ACC112 (cell line): ENCODE results near the gene OPRL1.

Source experiments
- H2AFZ ChIP-seq: fragments of 200-600 bp; sonication (generic); one replicate; pipeline ENCODE4 v1.6.0; 2017; ENCODE audit warnings: antibody characterized with exemption, low read length; ENCODE audit not compliant: unreplicated experiment
- H3K27ac ChIP-seq: fragments of 200-600 bp; sonication (generic); 2 replicates; pipeline ENCODE4 v1.5.1; 2014; ENCODE audit warnings: low read depth, mild to moderate bottlenecking, antibody characterized with exemption, low read length, moderate library complexity
- H3K27me3 ChIP-seq: fragments of 200-600 bp; sonication (generic); 2 replicates; pipeline ENCODE4 v1.6.1; 2014; ENCODE audit warnings: mild to moderate bottlenecking, antibody characterized with exemption, low read length, moderate library complexity, mixed read lengths; ENCODE audit not compliant: insufficient read depth
- H3K36me3 ChIP-seq: fragments of 200-600 bp; sonication (generic); 2 replicates; pipeline ENCODE4 v1.6.1; 2016; ENCODE audit warnings: mild to moderate bottlenecking, antibody characterized with exemption, low read length, moderate library complexity, mixed read lengths; ENCODE audit not compliant: insufficient read depth
- H3K4me1 ChIP-seq: fragments of 200-600 bp; sonication (generic); one replicate; pipeline ENCODE4 v1.6.1; 2016; ENCODE audit warnings: low read length, mixed read lengths; ENCODE audit not compliant: insufficient read depth, unreplicated experiment, control insufficient read depth
- H3K4me3 ChIP-seq: fragments of 200-600 bp; sonication (generic); 2 replicates; pipeline ENCODE4 v1.5.1; 2014; ENCODE audit warnings: mild to moderate bottlenecking, low read depth, low read length
- H3K79me2 ChIP-seq: fragments of 200-600 bp; sonication (generic); one replicate; pipeline ENCODE4 v1.6.0; 2016; ENCODE audit warnings: low read length; ENCODE audit not compliant: control insufficient read depth, unreplicated experiment, insufficient read depth

Gene OPRL1

GRCh38 chr20:64044484-64045247, 35.2 kb upstream of the OPRL1 start:
- H3K27me3 ChIP-seq, result peaks cover 48% of the 10 kb centered on the region
- H3K79me2 ChIP-seq, result no peaks in the 10 kb centered on the region
- H3K4me1 ChIP-seq, result peaks cover 12% of the 10 kb centered on the region
- no peak overlapping the region for H2AFZ ChIP-seq
- no peak overlapping the region for H3K4me3 ChIP-seq
- H3K27ac ChIP-seq, result no peak overlapping the region
- no peaks in the 10 kb centered on the region for H3K36me3 ChIP-seq

GRCh38 chr20:64045346-64046011, 34.4 kb upstream of the OPRL1 start:
- Histone ChIP-seq H3K27me3 (peaks cover 45% of the 10 kb centered on the region), H3K36me3 (no peaks in the 10 kb centered on the region), H3K4me3 (no peak overlapping the region), H2AFZ (no peak overlapping the region), H3K79me2 (no peaks in the 10 kb centered on the region), H3K4me1 (peaks cover 16% of the 10 kb centered on the region), H3K27ac (no peak overlapping the region)

- Histone ChIP-seq H3K79me2 (no peaks in the 10 kb centered on the region), H3K36me3 (no peaks in the 10 kb centered on the region), H3K4me3 (no peak overlapping the region), H3K4me1 (peaks cover 16% of the 10 kb centered on the region), H3K27ac (no peak overlapping the region), H3K27me3 (peaks cover 31% of the 10 kb centered on the region), H2AFZ (no peak overlapping the region)
Observed at GRCh38 chr20:64047046-64047389, 32.9 kb upstream of the OPRL1 start.

- H3K27me3 ChIP-seq, result peaks cover 26% of the 10 kb centered on the region
- H3K27ac ChIP-seq, result no peak overlapping the region
- H3K79me2 ChIP-seq, result no peaks in the 10 kb centered on the region
- H2AFZ ChIP-seq, result no peak overlapping the region
- H3K4me3 ChIP-seq, result no peak overlapping the region
- H3K36me3 ChIP-seq, result no peaks in the 10 kb centered on the region
- H3K4me1 ChIP-seq, result peaks cover 16% of the 10 kb centered on the region
Observed at GRCh38 chr20:64047968-64048401, 31.9 kb upstream of the OPRL1 start.

GRCh38 chr20:64048402-64049044, 31.4 kb upstream of the OPRL1 start:
- peaks cover 26% of the 10 kb centered on the region for H3K27me3 ChIP-seq
- H3K36me3 ChIP-seq, result no peaks in the 10 kb centered on the region
- no peak overlapping the region for H3K27ac ChIP-seq
- H3K4me1 ChIP-seq, result peaks cover 16% of the 10 kb centered on the region
- no peak overlapping the region for H3K4me3 ChIP-seq
- no peaks in the 10 kb centered on the region for H3K79me2 ChIP-seq
- no peak overlapping the region for H2AFZ ChIP-seq

GRCh38 chr20:64049060-64049877, 30.6 kb upstream of the OPRL1 start, which contains the start of gene SOX18:
Gene SOX18 (minus strand): TSS chr20:64049639. CDS start chr20:64049516, 123 bp downstream.
- Histone ChIP-seq H3K27me3 (peaks cover 26% of the 10 kb centered on the region), H2AFZ (no peak within 1 kb of the TSS), H3K79me2 (no peaks in the 10 kb centered on the region), H3K36me3 (no peaks in the 10 kb centered on the region), H3K27ac (no peak within 1 kb of the TSS), H3K4me1 (peaks cover 20% of the 10 kb centered on the region), H3K4me3 (no peak within 1 kb of the TSS)

GRCh38 chr20:64049878-64050260, 30.0 kb upstream of the OPRL1 start:
- Histone ChIP-seq H3K4me3 (no peak overlapping the region), H3K4me1 (peaks cover 17% of the 10 kb centered on the region)

GRCh38 chr20:64050261-64051032, 29.4 kb upstream of the OPRL1 start:
- no peak overlapping the region for H2AFZ ChIP-seq
- no peak overlapping the region for H3K27ac ChIP-seq
- H3K79me2 ChIP-seq, result no peaks in the 10 kb centered on the region
- H3K4me3 ChIP-seq, result no peak overlapping the region
- H3K27me3 ChIP-seq, result peaks cover 26% of the 10 kb centered on the region
- H3K4me1 ChIP-seq, result peaks cover 12% of the 10 kb centered on the region
- no peaks in the 10 kb centered on the region for H3K36me3 ChIP-seq

More at GRCh38 chr20:64049878-64050260, 30.0 kb upstream of the OPRL1 start:
- Histone ChIP-seq H3K27ac (no peak overlapping the region), H3K27me3 (peaks cover 26% of the 10 kb centered on the region), H2AFZ (no peak overlapping the region), H3K79me2 (no peaks in the 10 kb centered on the region), H3K36me3 (no peaks in the 10 kb centered on the region)

GRCh38 chr20:64051033-64051452, 28.8 kb upstream of the OPRL1 start:
- Histone ChIP-seq H3K27me3 (peaks cover 26% of the 10 kb centered on the region), H3K4me1 (peaks cover 16% of the 10 kb centered on the region), H3K27ac (no peak overlapping the region)

More at GRCh38 chr20:64051033-64051452, 28.8 kb upstream of the OPRL1 start:
- no peaks in the 10 kb centered on the region for H3K79me2 ChIP-seq
- no peaks in the 10 kb centered on the region for H3K36me3 ChIP-seq
- no peak overlapping the region for H3K4me3 ChIP-seq
- no peak overlapping the region for H2AFZ ChIP-seq
